Measurements from ENCODE around the gene RNPEP. TPM values are rescaled to one million over a fixed set of nuclear protein-coding genes. Genes with fewer than 3 reads are reported as not detected.

Gene RNPEP
- total RNA-seq, 6 donors from 2014 or later, result 67.7 to 116 (median 76.5) TPM

- peak within 1 kb of the TSS; percentile 16 to 53 (median 48) for H3K4me3 ChIP-seq
- TF ChIP-seq POLR2AphosphoS5 (IDR thresholded peaks at IDR 0.05) (peak in 1 of 2 donors; percentile 77), EP300 (IDR thresholded peaks at IDR 0.05) (no peak), POLR2A (IDR thresholded peaks at IDR 0.05) (peak in 2 of 4 donors; percentile 11 to 48), CTCF (IDR thresholded peaks at IDR 0.05) (no peak)
- no peaks in the 10 kb centered on the region for H3K36me3 ChIP-seq
- H3K27me3 ChIP-seq, result no peaks in the 10 kb centered on the region
- H3K9me3 ChIP-seq, result no peaks in the 10 kb centered on the region
- ATAC-seq (ENCODE audit: low FRiP score in 2 of 2) (peak; percentile 92 to 93), DNase-seq (peak; percentile 59 to 87)
- 12 to 15% methylated on average over 20 to 28 of the region's 28 CpGs for WGBS, 2 donors
- peaks cover 0 to 16% (median 6%) of the 10 kb centered on the region in 4 donors for H3K4me1 ChIP-seq
- H3K27ac ChIP-seq, result peak within 1 kb of the TSS; percentile 60 to 81 (median 74)
Observed at GRCh38 chr1:201946224-201946908, 36.1 kb upstream of the RNPEP start, which contains the start of gene LMOD1. Gene LMOD1, minus strand, starts transcription at chr1:201946548. Its CDS starts 208 bp downstream, at chr1:201946340.

DNA sequence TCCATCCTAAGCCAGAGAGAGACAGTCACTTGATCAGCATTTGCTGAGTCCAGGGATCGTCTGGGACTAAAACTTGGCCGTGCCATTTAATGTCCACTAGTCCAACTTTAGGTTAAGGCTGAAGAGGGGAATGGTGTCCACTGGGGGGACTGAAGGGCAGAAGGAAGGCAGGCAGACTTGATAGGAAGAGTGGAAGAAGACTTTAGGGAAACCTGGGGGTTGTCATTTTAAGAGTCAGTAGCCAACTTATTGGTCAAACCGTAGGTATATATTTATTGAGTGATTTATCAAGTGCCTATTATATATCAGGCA is 34.8 kb upstream of the RNPEP start:
- ATAC-seq (ENCODE audit: low FRiP score in 2 of 2) (no peak), DNase-seq (no peak)
- TF ChIP-seq POLR2AphosphoS5 (IDR thresholded peaks at IDR 0.05) (no peak), EP300 (IDR thresholded peaks at IDR 0.05) (no peak), CTCF (IDR thresholded peaks at IDR 0.05) (no peak), POLR2A (IDR thresholded peaks at IDR 0.05) (no peak)
- Histone ChIP-seq H3K27me3 (no peaks in the 10 kb centered on the region), H3K4me1 (peaks cover 0 to 16% (median 6%) of the 10 kb centered on the region in 4 donors), H3K4me3 (no peak overlapping the region), H3K9me3 (no peaks in the 10 kb centered on the region), H3K27ac (peak overlapping the region in 1 of 4 donors; percentile 73), H3K36me3 (no peaks in the 10 kb centered on the region)
- whole genome bisulfite sequencing, 2 donors, result 59 to 73% methylated on average over 3 of the region's 3 CpGs

GRCh38 chr1:201949491-201949890 is 33.0 kb upstream of the RNPEP start:
- TF ChIP-seq POLR2AphosphoS5 (IDR thresholded peaks at IDR 0.05) (no peak), CTCF (IDR thresholded peaks at IDR 0.05) (no peak), POLR2A (IDR thresholded peaks at IDR 0.05) (no peak), EP300 (IDR thresholded peaks at IDR 0.05) (no peak)
- Histone ChIP-seq H3K4me1 (peaks cover 3 to 18% (median 6%) of the 10 kb centered on the region in 4 donors), H3K27me3 (no peaks in the 10 kb centered on the region), H3K4me3 (no peak overlapping the region), H3K27ac (peak overlapping the region in 1 of 4 donors; percentile 18), H3K36me3 (no peaks in the 10 kb centered on the region), H3K9me3 (no peaks in the 10 kb centered on the region)
- ATAC-seq (ENCODE audit: low FRiP score in 2 of 2), result no peak
- DNase-seq, result no peak

- TF ChIP-seq POLR2A (IDR thresholded peaks at IDR 0.05) (no peak), EP300 (IDR thresholded peaks at IDR 0.05) (no peak), POLR2AphosphoS5 (IDR thresholded peaks at IDR 0.05) (no peak)
- WGBS, 2 donors, result 55 to 61% methylated on average over 24 of the region's 24 CpGs
- Histone ChIP-seq H3K9me3 (no peaks in the 10 kb centered on the region), H3K36me3 (peaks cover 0 to 25% (median 17%) of the 10 kb centered on the region in 4 donors), H3K27me3 (no peaks in the 10 kb centered on the region), H3K4me3 (peak overlapping the region; percentile 76 to 98 (median 92)), H3K4me1 (peaks cover 9 to 21% (median 15%) of the 10 kb centered on the region in 4 donors), H3K27ac (peak overlapping the region; percentile 89 to 92 (median 90))
- ATAC-seq (ENCODE audit: low FRiP score in 2 of 2), result no peak
- DNase-seq, result no peak
Observed at GRCh38 chr1:201954263-201955008, 28.0 kb upstream of the RNPEP start.

- WGBS, 2 donors, result 0 to 2% methylated on average over 39 to 42 of the region's 43 CpGs
- TF ChIP-seq POLR2AphosphoS5 (IDR thresholded peaks at IDR 0.05) (peak; percentile 89 to 96), POLR2A (IDR thresholded peaks at IDR 0.05) (peak in 3 of 4 donors; percentile 85 to 89 (median 89)), CTCF (IDR thresholded peaks at IDR 0.05) (no peak), EP300 (IDR thresholded peaks at IDR 0.05) (peak in 1 of 4 donors; percentile 59)
- Histone ChIP-seq H3K27me3 (no peaks in the 10 kb centered on the region), H3K36me3 (peaks cover 0 to 32% (median 23%) of the 10 kb centered on the region in 4 donors), H3K27ac (peak within 1 kb of the TSS; percentile 89 to 92 (median 90)), H3K4me3 (peak within 1 kb of the TSS; percentile 76 to 98 (median 92)), H3K9me3 (no peaks in the 10 kb centered on the region), H3K4me1 (peaks cover 9 to 21% (median 15%) of the 10 kb centered on the region in 4 donors)
- DNase-seq (peak; percentile 97 to 98), ATAC-seq (ENCODE audit: low FRiP score in 2 of 2) (peak; percentile 100)
Observed at GRCh38 chr1:201955009-201955728, 27.3 kb upstream of the RNPEP start, which contains the start of gene TIMM17A. Gene TIMM17A, plus strand, starts transcription at chr1:201955503. Its CDS starts 24 bp downstream, at chr1:201955527.

Data from upper lobe of left lung (tissue), 6 donors.